Measurements from ENCODE around the gene HOXC6. TPM values are rescaled to one million over a fixed set of nuclear protein-coding genes. Genes with fewer than 3 reads are reported as not detected.

HOXC6 gene
- total RNA-seq, 2 experiments from 2014 or later, result not detected

DNA sequence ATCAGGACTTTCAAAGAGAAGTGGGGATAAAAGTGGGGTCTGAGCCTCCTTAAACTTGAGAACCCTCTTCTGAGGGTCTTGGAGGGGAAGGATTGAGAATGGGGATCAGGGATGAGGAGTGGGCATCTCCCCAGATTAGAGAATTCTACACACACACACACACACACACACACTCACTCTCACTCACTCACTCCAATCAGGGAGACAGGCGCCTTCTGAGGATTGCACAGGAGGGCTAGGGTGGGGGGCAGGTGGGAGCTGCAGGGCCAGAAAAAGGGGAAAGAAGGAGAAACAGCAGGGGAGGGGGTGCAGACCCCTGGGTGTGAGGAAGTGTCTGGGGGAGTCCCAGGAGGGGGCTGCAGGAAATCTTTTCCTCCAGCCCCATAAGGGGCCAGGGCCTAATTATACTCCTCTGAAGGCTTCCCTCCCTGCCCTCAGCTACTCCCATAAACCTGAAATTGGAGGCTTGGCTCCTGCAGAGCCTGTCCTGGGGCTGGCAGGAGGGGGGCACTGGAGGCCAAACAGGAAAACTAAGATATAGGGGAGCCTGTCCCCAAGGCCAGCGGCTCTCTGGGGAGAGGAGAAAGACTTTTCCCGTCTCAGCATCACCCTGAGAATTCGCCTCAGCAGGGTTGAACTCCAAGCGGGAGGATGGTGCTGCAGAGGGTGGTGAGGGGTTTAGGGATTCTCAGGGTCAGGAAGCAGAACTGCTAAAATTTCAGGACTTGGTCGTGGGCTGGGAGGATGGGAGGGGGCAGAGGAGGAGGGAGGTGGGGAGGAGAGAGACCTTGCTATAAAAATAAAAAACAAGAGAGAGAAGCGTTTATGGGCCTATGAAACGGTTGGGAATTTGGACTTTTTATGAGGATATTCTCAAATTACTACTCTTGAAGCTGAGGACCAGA is 26.7 kb upstream of the HOXC6 start:
- CTCF ChIA-PET, result interaction anchor here (1.0 to 8.4 kb wide), 5 partner anchors 15 to 200 kb away, joined by 3 to 136 read pairs (median 11); partner anchors contain the start of genes HOXC10, HOXC5 and SMUG1
- H3K27ac Mint-ChIP-seq, result no peak overlapping the region
- H3K4me3 Mint-ChIP-seq, result no peak overlapping the region
- H3K27me3 Mint-ChIP-seq, result peaks cover 98% of the 10 kb centered on the region
- H3K9me3 Mint-ChIP-seq (ENCODE audit: low read depth), result no peaks in the 10 kb centered on the region
- no peak for DNase-seq
- H3K4me1 Mint-ChIP-seq, result peaks cover 15% of the 10 kb centered on the region
- no peak for ATAC-seq
- H3K36me3 Mint-ChIP-seq, result no peaks in the 10 kb centered on the region

- Mint-ChIP-seq H3K36me3 (no peaks in the 10 kb centered on the region), H3K4me1 (peaks cover 15% of the 10 kb centered on the region), H3K4me3 (no peak overlapping the region), H3K9me3 (ENCODE audit: low read depth) (no peaks in the 10 kb centered on the region), H3K27ac (no peak overlapping the region), H3K27me3 (peaks cover 98% of the 10 kb centered on the region)
- DNase-seq, result no peak
- CTCF ChIA-PET, result interaction anchor here (3.5 to 8.4 kb wide), 4 partner anchors 16 to 205 kb away, joined by 11 to 136 read pairs (median 68); partner anchors contain the start of genes HOXC10 and SMUG1
- ATAC-seq, result no peak
Observed at GRCh38 chr12:54002278-54002914, 25.8 kb upstream of the HOXC6 start.

DNA sequence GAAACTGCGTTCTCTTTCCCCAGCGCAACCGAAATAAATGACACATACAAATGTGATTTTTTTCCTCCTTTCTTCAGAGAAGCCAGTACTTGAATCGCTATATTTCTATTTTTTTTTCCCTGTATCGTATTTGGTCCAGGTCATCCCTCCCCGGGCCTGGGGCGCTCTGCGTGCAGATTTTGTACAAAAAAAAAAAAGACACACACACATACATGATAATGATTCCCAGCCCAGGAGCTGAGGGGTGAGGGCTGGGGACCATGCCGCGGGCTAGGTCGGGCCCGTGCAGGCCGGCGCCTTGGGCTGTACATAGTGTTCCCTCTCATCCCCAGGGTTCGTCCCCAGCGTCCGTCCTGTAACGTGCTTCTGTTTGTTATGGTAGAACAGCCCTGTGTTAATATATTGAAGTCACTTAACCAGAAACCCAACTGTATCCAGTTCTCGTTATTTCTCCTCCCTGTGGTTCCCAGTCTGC is 25.3 kb upstream of the HOXC6 start:
- CTCF ChIA-PET, result interaction anchor here (1.2 to 8.4 kb wide), 6 partner anchors 16 to 204 kb away, joined by 3 to 136 read pairs (median 27); partner anchors contain the start of genes HOXC10 and SMUG1
- Mint-ChIP-seq H3K27ac (no peak overlapping the region), H3K27me3 (peaks cover 98% of the 10 kb centered on the region), H3K36me3 (no peaks in the 10 kb centered on the region), H3K9me3 (ENCODE audit: low read depth) (no peaks in the 10 kb centered on the region), H3K4me3 (no peak overlapping the region), H3K4me1 (peaks cover 13% of the 10 kb centered on the region)
- DNase-seq, result no peak
- no peak for ATAC-seq

- Mint-ChIP-seq H3K4me3 (no peak overlapping the region), H3K9me3 (ENCODE audit: low read depth) (no peaks in the 10 kb centered on the region), H3K27me3 (peaks cover 98% of the 10 kb centered on the region), H3K4me1 (peaks cover 13% of the 10 kb centered on the region), H3K27ac (no peak overlapping the region), H3K36me3 (no peaks in the 10 kb centered on the region)
- DNase-seq, result no peak
- CTCF ChIA-PET, result interaction anchor here (1.2 to 8.4 kb wide), 8 partner anchors 13 to 211 kb away, joined by 3 to 136 read pairs (median 71); partner anchors contain the start of genes HOXC10, HOXC5, HOXC6 and SMUG1
- ATAC-seq, result no peak
Observed at GRCh38 chr12:54003625-54004024, 24.6 kb upstream of the HOXC6 start.

DNA sequence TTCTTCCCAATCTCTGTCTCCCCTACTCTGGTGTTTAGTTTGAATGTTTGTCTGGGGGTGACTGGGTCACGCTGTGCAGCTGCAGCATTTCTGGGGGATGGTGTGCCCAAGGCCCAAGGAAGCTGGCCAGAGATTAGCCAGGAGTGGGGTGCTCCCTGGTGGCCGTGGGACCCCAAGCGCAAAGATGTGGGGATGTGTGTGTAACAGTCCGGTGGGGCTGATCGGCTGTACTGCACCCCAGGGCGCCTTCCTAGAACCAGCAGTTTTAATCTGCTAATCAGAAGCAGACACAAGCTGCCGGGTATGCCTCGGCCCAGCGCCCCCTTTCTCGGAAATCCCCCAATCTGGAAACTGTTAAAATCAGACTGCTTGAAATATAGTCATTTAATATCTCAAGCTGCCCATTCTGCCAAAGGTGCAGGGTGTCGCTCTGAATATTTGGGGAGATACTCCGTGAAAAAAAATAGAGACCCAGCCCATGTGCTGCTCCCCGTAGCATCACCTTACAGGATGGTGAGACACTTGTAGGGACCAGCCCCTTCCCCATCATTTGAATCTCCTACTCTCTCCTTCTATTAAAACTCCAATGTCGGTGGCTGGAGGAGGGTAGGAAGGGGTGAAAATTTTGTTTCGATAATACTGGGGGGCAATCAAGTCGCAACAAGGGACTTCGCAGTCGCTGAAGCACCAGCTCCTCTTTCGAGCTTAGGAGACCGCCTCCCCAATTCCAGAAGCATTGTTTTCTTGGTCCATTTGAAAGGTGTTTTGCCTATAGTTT is 24.0 kb upstream of the HOXC6 start:
- H3K9me3 Mint-ChIP-seq (ENCODE audit: low read depth), result no peaks in the 10 kb centered on the region
- H3K36me3 Mint-ChIP-seq, result no peaks in the 10 kb centered on the region
- H3K27me3 Mint-ChIP-seq, result peaks cover 97% of the 10 kb centered on the region
- H3K4me1 Mint-ChIP-seq, result peaks cover 14% of the 10 kb centered on the region
- CTCF ChIA-PET, result interaction anchor here (1.2 to 8.4 kb wide), 9 partner anchors 12 to 210 kb away, joined by 3 to 136 read pairs (median 68); partner anchors contain the start of genes HOXC10, HOXC5, HOXC6 and SMUG1
- DNase-seq, result no peak
- ATAC-seq, result no peak
- no peak overlapping the region for H3K4me3 Mint-ChIP-seq
- H3K27ac Mint-ChIP-seq, result no peak overlapping the region

DNA sequence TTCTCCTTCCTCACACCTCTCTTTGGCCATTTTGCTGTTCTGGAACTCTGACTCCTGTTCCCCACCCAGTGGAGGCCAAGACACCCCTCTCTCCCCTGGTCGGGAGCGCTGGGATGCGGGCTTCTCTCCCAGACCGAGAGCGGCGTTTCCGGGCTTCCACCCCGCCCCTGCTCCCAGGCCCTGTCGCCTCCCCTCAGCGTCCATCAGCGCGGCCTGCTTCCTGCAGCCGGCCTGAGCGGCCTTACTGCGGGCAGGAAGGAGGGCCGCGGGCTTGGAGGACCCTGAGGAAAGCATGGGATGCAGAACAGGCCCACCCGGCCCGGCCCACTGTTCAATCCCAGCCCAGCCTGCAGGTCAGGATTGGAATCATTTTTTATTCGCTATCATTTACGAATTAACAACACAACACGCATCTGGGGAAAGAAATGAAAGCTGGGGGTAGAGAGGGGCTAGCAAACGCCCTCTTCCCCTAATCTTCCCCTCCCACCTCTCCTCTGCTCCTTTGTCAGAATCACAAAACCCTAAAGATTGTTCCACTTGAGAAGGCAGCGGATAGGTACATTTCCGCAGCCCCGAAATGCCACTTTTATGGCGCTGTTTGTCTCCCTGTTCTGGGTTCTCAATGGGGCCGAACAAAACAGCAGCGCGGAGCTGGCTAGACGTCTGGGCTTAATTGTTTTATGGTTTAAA is 23.3 kb upstream of the HOXC6 start:
- H3K27ac Mint-ChIP-seq, result no peak overlapping the region
- no peak for ATAC-seq
- no peaks in the 10 kb centered on the region for H3K36me3 Mint-ChIP-seq
- peaks cover 15% of the 10 kb centered on the region for H3K4me1 Mint-ChIP-seq
- CTCF ChIA-PET, result interaction anchor here (0.9 to 8.4 kb wide), 18 partner anchors 7 to 210 kb away, joined by 3 to 136 read pairs (median 6); partner anchors contain the start of genes HOXC10, HOXC4, HOXC5 and HOXC6
- no peak overlapping the region for H3K4me3 Mint-ChIP-seq
- H3K27me3 Mint-ChIP-seq, result peaks cover 97% of the 10 kb centered on the region
- H3K9me3 Mint-ChIP-seq (ENCODE audit: low read depth), result no peaks in the 10 kb centered on the region
- DNase-seq, result no peak

DNA sequence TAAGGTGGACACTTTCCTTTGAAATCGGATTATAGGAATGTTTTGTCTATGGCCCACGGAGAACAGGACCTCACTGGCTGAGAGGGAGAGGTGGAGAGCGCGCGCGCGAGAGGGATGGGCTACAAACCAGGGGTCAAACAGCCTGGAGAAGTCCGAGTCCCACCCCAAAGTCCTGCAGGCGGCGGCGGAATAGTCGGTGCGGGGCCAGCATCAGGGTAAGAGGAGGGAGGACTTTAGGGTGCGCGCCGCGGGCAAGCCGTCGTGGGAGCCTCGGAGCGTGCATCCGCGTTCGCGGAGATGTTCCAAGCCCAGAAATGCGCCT is 22.7 kb upstream of the HOXC6 start:
- Mint-ChIP-seq H3K4me1 (peaks cover 14% of the 10 kb centered on the region), H3K27ac (no peak overlapping the region), H3K36me3 (no peaks in the 10 kb centered on the region), H3K4me3 (no peak overlapping the region), H3K27me3 (peaks cover 97% of the 10 kb centered on the region), H3K9me3 (ENCODE audit: low read depth) (no peaks in the 10 kb centered on the region)
- CTCF ChIA-PET, result interaction anchor here (0.6 to 8.4 kb wide), 28 partner anchors 8 to 376 kb away, joined by 3 to 136 read pairs (median 5); partner anchors contain the start of genes HOXC10, HOXC4, HOXC5 and HOXC6
- ATAC-seq, result peak; percentile 5
- no peak for DNase-seq

DNA sequence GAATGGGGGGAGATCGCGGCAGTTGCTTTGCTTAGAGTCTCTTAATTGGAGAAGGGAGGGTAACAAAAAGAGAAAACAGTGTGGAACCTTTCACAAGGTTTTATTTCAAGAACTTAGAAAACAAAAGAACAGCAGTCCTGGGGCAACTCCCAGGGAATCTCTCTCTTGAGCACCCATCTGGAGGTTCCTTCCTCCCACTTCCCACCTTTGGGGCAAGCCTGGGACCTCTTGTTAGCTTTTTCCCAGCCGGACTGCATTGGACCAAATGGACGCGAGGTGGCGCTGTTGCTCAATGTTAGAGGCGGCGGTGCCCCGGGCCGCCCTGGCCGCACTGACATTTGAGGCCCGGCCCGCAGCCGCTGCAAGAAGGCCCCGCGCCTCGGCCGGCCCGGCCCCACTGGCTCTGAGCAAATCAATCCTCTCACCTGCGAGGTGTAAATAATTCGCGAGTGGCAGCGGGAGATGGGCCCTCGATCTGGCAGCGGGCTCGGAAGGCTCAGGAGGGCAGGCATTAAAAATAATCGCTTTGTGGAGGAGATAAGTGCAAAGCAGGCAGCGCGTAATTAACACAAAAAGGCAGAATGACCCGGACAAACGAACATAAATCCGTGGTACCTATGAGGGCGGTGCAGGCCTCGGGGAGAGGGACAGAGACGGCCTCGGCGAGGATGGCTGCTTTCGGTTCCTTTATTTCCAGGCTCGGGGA is 22.2 kb upstream of the HOXC6 start:
- Mint-ChIP-seq H3K27me3 (peaks cover 95% of the 10 kb centered on the region), H3K27ac (no peak overlapping the region), H3K9me3 (ENCODE audit: low read depth) (no peaks in the 10 kb centered on the region), H3K4me1 (peaks cover 14% of the 10 kb centered on the region), H3K36me3 (no peaks in the 10 kb centered on the region), H3K4me3 (peak overlapping the region; percentile 64)
- ATAC-seq (peak; percentile 88), DNase-seq (peak; percentile 87)
- CTCF ChIA-PET, result interaction anchor here (0.6 to 8.4 kb wide), 28 partner anchors 8 to 375 kb away, joined by 3 to 136 read pairs (median 5); partner anchors contain the start of genes HOXC10, HOXC4, HOXC5 and HOXC6

DNA sequence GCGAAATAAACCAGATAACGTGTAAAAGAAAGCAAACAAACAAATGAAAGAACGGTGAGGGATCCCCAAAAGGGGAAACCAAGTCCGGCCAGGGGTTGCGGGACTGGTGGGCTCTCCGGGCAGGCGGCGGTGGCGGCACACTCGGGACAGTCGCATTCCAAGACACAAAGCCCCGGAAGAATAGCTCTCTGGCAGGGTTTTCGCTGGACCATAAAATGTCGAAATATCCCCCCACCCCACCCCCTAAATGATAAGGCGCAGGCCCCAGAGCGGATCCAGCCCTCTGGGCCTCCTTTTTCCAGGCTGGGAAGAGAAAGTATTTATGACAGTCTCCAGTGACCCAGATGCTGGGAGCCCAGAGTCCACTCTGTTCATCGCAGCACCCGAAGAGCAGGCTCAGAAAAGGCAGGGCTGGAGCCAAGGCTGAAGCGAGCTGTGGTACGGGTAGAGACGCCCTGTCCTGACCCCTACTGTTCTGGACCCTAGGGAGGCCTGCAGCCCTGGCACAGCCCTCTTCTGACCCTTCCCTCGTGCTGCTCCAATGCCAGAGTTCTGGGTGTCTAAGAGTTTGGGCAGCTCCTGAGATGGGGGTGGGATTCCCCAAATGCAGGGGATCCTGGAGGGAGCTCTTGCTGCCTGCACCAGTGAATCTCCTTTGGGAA is 21.6 kb upstream of the HOXC6 start:
- DNase-seq (no peak), ATAC-seq (no peak)
- Mint-ChIP-seq H3K36me3 (no peaks in the 10 kb centered on the region), H3K4me3 (peak overlapping the region; percentile 64), H3K27me3 (peaks cover 95% of the 10 kb centered on the region), H3K9me3 (ENCODE audit: low read depth) (no peaks in the 10 kb centered on the region), H3K4me1 (peaks cover 20% of the 10 kb centered on the region), H3K27ac (no peak overlapping the region)
- CTCF ChIA-PET, result interaction anchor here (1.0 to 8.4 kb wide), 15 partner anchors 9 to 375 kb away, joined by 3 to 136 read pairs (median 14); partner anchors contain the start of genes HOXC5, HOXC6 and SMUG1

DNA sequence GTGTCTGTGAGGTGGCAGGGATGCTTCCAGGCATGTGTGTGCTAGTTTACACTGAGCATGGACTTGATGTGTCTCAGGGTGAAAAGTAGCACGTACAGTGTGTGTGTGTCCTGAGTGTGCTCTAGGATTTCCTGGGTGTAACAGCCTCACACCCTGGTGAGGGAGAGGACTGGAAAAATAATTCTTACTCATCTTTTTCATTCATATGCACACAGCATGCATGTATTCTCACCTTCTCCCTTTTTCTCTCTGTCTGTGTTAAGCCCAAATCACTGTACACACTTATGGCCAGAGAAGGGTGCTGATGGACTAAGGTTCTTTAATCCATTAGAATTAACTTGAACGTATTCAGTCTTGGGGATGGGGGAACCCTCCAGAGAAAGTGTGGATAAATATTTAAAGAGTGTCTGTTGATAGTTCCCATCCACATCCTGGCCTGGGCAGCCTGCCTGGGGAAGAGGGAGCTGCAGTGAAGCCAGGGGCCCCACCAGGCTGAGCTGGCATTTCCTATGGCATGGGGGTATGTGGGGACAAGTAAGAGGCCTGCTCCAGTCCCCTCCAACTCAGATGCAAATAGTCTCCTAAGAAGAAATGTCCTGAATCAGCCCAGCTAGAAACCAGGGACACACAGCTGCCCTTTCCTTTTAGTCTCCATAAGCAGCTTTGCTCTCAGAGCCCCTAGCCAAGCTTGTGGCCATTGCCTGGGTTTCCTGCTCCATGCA is 20.5 kb upstream of the HOXC6 start:
- Mint-ChIP-seq H3K9me3 (ENCODE audit: low read depth) (no peaks in the 10 kb centered on the region), H3K4me3 (no peak overlapping the region), H3K36me3 (no peaks in the 10 kb centered on the region), H3K27ac (no peak overlapping the region), H3K27me3 (peaks cover 91% of the 10 kb centered on the region), H3K4me1 (peaks cover 20% of the 10 kb centered on the region)
- DNase-seq, result no peak
- CTCF ChIA-PET, result interaction anchor here (1.2 to 8.4 kb wide), 10 partner anchors 9 to 207 kb away, joined by 3 to 136 read pairs (median 56); partner anchors contain the start of genes HOXC5, HOXC6 and SMUG1
- ATAC-seq, result no peak

- Mint-ChIP-seq H3K4me3 (no peak overlapping the region), H3K4me1 (peaks cover 20% of the 10 kb centered on the region), H3K27ac (no peak overlapping the region), H3K9me3 (ENCODE audit: low read depth) (no peaks in the 10 kb centered on the region), H3K27me3 (peaks cover 91% of the 10 kb centered on the region), H3K36me3 (no peaks in the 10 kb centered on the region)
- ATAC-seq (no peak), DNase-seq (no peak)
- CTCF ChIA-PET, result interaction anchor here (1.2 to 8.4 kb wide), 9 partner anchors 8 to 207 kb away, joined by 3 to 136 read pairs (median 68); partner anchors contain the start of genes HOXC5, HOXC6 and SMUG1
Observed at GRCh38 chr12:54008260-54008552, 20.0 kb upstream of the HOXC6 start.

All from activated CD8-positive, alpha-beta memory T cell treated with anti-CD3 and anti-CD28 coated beads, Interleukin-2, amount 10 ng/mL, durations not matched to agents 7 days and 5 days (primary cell).